DMS 273 (cell line): ENCODE data around the gene TSPY8.
"Not testable (repeated sequence)": the region's sequence is repeated elsewhere in the genome, so short reads cannot be mapped to it uniquely, and the experiment has no call there.

Experiments
- DNase-seq: peaks from one replicate; lab custom pipeline; 2025; ENCODE audit not compliant: unreplicated experiment; lab: John Stamatoyannopoulos, UW

The TSPY8 gene

GRCh38 chrY:9357497-9357896 lies at the start of gene TSPY8:
Gene TSPY8, plus strand, starts transcription at chrY:9357797. Its CDS starts 46 bp downstream, at chrY:9357843.
- not testable (repeated sequence) for DNase-seq

- no peak for DNase-seq
Observed at GRCh38 chrY:9320996-9321395, 36.6 kb upstream of the TSPY8 start.

- not testable (repeated sequence) for DNase-seq
Observed at GRCh38 chrY:9337164-9337563, 20.4 kb upstream of the TSPY8 start, which contains the start of gene TSPY4. Gene TSPY4, plus strand, starts transcription at chrY:9337464. Its CDS starts 46 bp downstream, at chrY:9337510.

- DNase-seq: not testable (repeated sequence)
Observed at GRCh38 chrY:9396527-9396926, 38.9 kb downstream of the TSPY8 start.

GRCh38 chrY:9398121-9398520 lies 40.5 kb downstream of the TSPY8 start, which contains the start of gene TSPY3:
Gene TSPY3, plus strand, starts transcription at chrY:9398421. Its CDS starts 46 bp downstream, at chrY:9398467.
- DNase-seq: not testable (repeated sequence)
